ENCODE measurements around the gene UBE2J2.
A peak's percentile ranks its signal among the peaks of the same experiment; 100 is the strongest.

UBE2J2 gene

GRCh38 chr1:1280782-1281481, 7.3 kb upstream of the UBE2J2 start:
- DNase-seq, result no peak

- no peak for DNase-seq
Observed at GRCh38 chr1:1279028-1279427, 5.4 kb upstream of the UBE2J2 start.

- no peak for DNase-seq
Observed at GRCh38 chr1:1278620-1279019, 5.0 kb upstream of the UBE2J2 start.

GRCh38 chr1:1275836-1276235, 2.2 kb upstream of the UBE2J2 start:
- no peak for DNase-seq

- DNase-seq, result no peak
Observed at GRCh38 chr1:1274931-1275431, 1.3 kb upstream of the UBE2J2 start.

GRCh38 chr1:1274299-1274930, 761 bp upstream of the UBE2J2 start:
- no peak for DNase-seq

GRCh38 chr1:1273209-1273511, 494 bp downstream of the UBE2J2 start:
- DNase-seq, result no peak

GRCh38 chr1:1272341-1273208, 1.1 kb downstream of the UBE2J2 start:
- no peak for DNase-seq

GRCh38 chr1:1270813-1271212, 2.8 kb downstream of the UBE2J2 start:
- DNase-seq, result no peak

GRCh38 chr1:1268284-1268682, 5.4 kb downstream of the UBE2J2 start:
- no peak for DNase-seq

GRCh38 chr1:1267488-1268283, 6.0 kb downstream of the UBE2J2 start:
- no peak for DNase-seq

- peak; percentile 45 for DNase-seq
Observed at GRCh38 chr1:1264868-1265272, 8.8 kb downstream of the UBE2J2 start.

GRCh38 chr1:1264026-1264425, 9.6 kb downstream of the UBE2J2 start:
- no peak for DNase-seq

GRCh38 chr1:1262758-1263157, 10.9 kb downstream of the UBE2J2 start:
- DNase-seq, result no peak

GRCh38 chr1:1262071-1262470, 11.6 kb downstream of the UBE2J2 start:
- DNase-seq, result no peak

GRCh38 chr1:1260843-1261560, 12.7 kb downstream of the UBE2J2 start:
- DNase-seq, result no peak

GRCh38 chr1:1259951-1260600, 13.6 kb downstream of the UBE2J2 start:
- no peak for DNase-seq

- no peak for DNase-seq
Observed at GRCh38 chr1:1259540-1259939, 14.1 kb downstream of the UBE2J2 start.

GRCh38 chr1:1259119-1259488, 14.6 kb downstream of the UBE2J2 start:
- DNase-seq, result no peak

GRCh38 chr1:1256956-1257871, 16.4 kb downstream of the UBE2J2 start:
- DNase-seq, result no peak

- DNase-seq, result no peak
Observed at GRCh38 chr1:1255611-1256010, 18.0 kb downstream of the UBE2J2 start.

All from stimulated activated CD8-positive, alpha-beta memory T cell treated with anti-CD3 and anti-CD28 coated beads, Interleukin-4, amount 100 ng/mL, for 48 hours (primary cell).